PC-9 (cell line): ENCODE data around the gene MALAT1.

Experiments
- EZH2 ChIP-seq: fragments of 200-600 bp; sonication (generic); IDR thresholded peaks from 2 replicates; pipeline ENCODE4 v1.8.0; 2017; ENCODE audit warnings: antibody characterized with exemption, low read depth
- TF ChIP-seq, protein P1 (sequence below): fragments of 200-600 bp; sonication (generic); conservative IDR thresholded peaks from 2 replicates; pipeline ENCODE4 v1.6.1; 2017; ENCODE audit warnings: mixed run types, antibody characterized with exemption, mild to moderate bottlenecking, moderate library complexity

DNA sequence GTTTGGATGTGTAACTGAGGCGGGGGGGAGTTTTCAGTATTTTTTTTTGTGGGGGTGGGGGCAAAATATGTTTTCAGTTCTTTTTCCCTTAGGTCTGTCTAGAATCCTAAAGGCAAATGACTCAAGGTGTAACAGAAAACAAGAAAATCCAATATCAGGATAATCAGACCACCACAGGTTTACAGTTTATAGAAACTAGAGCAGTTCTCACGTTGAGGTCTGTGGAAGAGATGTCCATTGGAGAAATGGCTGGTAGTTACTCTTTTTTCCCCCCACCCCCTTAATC, 2.3 kb downstream of the MALAT1 start:
- TF ChIP-seq, protein P1, sequence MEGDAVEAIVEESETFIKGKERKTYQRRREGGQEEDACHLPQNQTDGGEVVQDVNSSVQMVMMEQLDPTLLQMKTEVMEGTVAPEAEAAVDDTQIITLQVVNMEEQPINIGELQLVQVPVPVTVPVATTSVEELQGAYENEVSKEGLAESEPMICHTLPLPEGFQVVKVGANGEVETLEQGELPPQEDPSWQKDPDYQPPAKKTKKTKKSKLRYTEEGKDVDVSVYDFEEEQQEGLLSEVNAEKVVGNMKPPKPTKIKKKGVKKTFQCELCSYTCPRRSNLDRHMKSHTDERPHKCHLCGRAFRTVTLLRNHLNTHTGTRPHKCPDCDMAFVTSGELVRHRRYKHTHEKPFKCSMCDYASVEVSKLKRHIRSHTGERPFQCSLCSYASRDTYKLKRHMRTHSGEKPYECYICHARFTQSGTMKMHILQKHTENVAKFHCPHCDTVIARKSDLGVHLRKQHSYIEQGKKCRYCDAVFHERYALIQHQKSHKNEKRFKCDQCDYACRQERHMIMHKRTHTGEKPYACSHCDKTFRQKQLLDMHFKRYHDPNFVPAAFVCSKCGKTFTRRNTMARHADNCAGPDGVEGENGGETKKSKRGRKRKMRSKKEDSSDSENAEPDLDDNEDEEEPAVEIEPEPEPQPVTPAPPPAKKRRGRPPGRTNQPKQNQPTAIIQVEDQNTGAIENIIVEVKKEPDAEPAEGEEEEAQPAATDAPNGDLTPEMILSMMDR: no peak
- TF ChIP-seq EZH2: no peak
